ENCODE measurements around the gene MRPS11. TPM values are rescaled to one million over a fixed set of nuclear protein-coding genes. Genes with fewer than 3 reads are reported as not detected.
A peak's percentile ranks its signal among the peaks of the same experiment; 100 is the strongest.
"Not testable (repeated sequence)": the region's sequence is repeated elsewhere in the genome, so short reads cannot be mapped to it uniquely, and the experiment has no call there.

Gene MRPS11
- total RNA-seq, 2 donors from 2014 or later: 45.7 to 73.6 TPM

DNA sequence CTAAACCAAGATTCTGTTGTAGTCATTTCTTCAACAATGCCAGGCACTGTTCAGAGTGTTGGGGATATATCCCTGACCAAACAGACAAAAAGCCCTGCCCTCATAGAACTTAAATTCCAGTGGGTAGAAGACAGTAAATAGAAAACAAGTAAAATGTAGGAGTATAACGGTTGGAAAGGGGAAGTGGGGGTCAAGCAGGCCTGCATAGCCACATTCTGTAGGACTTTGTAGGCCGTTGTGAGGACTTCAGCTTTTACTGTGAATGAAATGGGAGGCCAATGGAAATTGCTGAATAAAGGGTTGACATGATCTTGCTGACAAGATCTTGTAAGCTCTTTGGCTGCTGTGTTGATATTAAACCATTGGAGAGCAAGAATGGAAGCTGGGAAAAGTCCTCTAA lies 1.8 kb downstream of the MRPS11 start:
- TF ChIP-seq, protein P1, sequence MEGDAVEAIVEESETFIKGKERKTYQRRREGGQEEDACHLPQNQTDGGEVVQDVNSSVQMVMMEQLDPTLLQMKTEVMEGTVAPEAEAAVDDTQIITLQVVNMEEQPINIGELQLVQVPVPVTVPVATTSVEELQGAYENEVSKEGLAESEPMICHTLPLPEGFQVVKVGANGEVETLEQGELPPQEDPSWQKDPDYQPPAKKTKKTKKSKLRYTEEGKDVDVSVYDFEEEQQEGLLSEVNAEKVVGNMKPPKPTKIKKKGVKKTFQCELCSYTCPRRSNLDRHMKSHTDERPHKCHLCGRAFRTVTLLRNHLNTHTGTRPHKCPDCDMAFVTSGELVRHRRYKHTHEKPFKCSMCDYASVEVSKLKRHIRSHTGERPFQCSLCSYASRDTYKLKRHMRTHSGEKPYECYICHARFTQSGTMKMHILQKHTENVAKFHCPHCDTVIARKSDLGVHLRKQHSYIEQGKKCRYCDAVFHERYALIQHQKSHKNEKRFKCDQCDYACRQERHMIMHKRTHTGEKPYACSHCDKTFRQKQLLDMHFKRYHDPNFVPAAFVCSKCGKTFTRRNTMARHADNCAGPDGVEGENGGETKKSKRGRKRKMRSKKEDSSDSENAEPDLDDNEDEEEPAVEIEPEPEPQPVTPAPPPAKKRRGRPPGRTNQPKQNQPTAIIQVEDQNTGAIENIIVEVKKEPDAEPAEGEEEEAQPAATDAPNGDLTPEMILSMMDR (IDR thresholded peaks at IDR 0.05): no peak
- intact Hi-C loops (cut with DNase I): loop anchor here (5.0 kb wide), 1 partner anchor 148 kb away; no protein-coding TSS in a partner anchor
- no peaks in the 10 kb centered on the region for H3K9me3 ChIP-seq
- H3K27me3 ChIP-seq: no peaks in the 10 kb centered on the region
- H3K9ac ChIP-seq (ENCODE audit: low read depth in 2 of 2, low read length in 2 of 2): no peak overlapping the region
- H3K36me3 ChIP-seq: peaks cover 5% of the 10 kb centered on the region
- no peak for DNase-seq
- no peak overlapping the region for H3K4me3 ChIP-seq
- H3K27ac ChIP-seq: no peak overlapping the region
- peaks cover 7% of the 10 kb centered on the region for H3K4me1 ChIP-seq

DNA sequence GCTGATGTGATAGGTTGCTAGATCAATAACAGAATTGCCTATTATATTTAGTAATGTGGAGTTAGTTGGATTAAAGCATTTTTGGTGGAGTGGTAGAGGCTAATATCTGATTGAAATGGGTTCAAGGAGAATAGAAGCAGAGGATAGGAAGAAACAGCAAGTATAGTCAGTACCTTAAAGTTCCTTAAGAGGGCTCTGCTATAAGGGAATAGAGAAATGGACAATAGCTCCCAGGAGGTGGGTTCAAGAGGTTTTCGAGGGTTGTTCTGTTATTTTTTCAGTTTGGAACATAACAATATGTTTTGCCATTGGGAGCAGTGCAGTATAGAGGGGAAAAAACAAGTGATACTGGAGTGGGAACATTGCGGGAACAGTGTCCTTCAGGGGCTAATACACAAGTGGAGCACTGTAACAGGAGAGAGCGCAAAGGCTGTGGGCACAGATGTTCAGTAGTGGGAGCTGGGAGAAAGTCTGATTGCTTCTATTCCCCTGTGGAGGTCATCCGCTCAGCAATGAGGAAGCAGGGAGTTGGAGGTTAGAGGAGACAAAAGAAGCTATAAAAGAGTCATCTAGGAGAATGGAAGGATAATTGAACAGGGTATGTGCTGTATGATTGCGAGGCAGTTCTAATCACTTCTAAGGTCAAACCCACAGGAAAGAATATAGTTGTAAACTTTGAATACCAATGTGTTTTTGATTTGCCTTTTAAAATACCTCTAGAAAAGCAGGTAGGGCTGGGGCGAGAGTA lies 3.3 kb downstream of the MRPS11 start:
- intact Hi-C loops (cut with DNase I): loop anchor here (10.0 kb wide), 1 partner anchor 364 kb away; no protein-coding TSS in a partner anchor
- Histone ChIP-seq H3K27me3 (no peaks in the 10 kb centered on the region), H3K4me3 (no peak overlapping the region), H3K9ac (ENCODE audit: low read depth in 2 of 2, low read length in 2 of 2) (no peak overlapping the region), H3K4me1 (peaks cover 7% of the 10 kb centered on the region), H3K9me3 (no peaks in the 10 kb centered on the region), H3K36me3 (peaks cover 5% of the 10 kb centered on the region), H3K27ac (no peak overlapping the region)
- DNase-seq: no peak
- TF ChIP-seq, protein P1 (IDR thresholded peaks at IDR 0.05): no peak

DNA sequence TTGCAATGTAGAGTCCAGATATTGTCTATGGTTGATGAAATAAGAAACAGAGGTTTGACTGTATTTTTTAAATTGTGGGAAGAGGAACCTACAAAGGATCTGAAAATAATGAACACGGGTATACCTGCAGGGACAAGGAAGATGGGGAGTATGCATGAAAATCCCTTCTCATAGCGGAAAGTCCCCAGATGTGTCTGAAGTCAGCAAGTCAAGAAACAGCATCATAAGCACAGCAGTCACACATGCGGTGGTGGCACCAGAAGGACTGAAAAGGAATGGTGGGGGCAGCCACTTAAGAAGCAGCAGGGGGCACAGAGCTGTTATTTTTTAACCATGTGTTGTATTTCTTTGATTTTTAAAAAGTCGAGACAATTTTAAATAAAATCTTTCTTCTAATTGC lies 4.7 kb downstream of the MRPS11 start:
- intact Hi-C loops (cut with DNase I): loop anchor here (10.0 kb wide), 1 partner anchor 363 kb away; no protein-coding TSS in a partner anchor
- H3K27ac ChIP-seq: no peak overlapping the region
- no peak for DNase-seq
- no peaks in the 10 kb centered on the region for H3K9me3 ChIP-seq
- no peaks in the 10 kb centered on the region for H3K4me1 ChIP-seq
- TF ChIP-seq, protein P1 (IDR thresholded peaks at IDR 0.05): no peak
- no peak overlapping the region for H3K4me3 ChIP-seq
- H3K9ac ChIP-seq (ENCODE audit: low read depth in 2 of 2, low read length in 2 of 2): no peak overlapping the region
- H3K27me3 ChIP-seq: no peaks in the 10 kb centered on the region
- H3K36me3 ChIP-seq: peaks cover 5% of the 10 kb centered on the region

DNA sequence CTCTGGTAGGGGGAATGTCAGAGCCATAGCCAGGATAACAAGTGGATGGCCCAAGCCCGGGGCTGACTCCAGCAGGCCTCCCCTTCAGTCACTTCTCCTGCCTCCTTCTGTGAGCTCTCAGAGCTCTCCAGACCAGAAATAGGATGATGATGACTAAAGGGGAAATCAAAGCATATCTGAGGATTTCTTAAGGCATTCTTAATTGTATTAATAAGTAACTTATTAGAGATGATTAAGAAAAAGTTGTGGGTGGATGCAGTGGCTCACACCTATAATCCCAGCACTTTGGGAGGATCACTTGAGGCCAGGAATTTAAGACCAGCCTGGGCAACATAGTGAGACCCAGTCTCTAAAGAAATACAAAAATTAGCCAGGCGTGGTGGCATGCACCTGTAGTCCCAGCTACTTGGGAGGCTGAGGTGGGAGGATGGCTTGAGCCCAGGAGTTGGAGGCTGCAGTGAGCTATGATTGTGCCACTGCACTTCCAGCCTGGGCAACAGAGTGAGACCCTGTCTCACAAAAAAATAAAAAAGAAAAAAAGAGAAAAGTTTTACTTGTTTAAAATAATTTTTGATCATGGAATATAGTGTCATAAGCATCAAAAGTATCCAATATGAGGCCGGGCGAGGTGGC lies 6.3 kb downstream of the MRPS11 start:
- H3K27me3 ChIP-seq; H3K27ac ChIP-seq; H3K9me3 ChIP-seq; H3K4me1 ChIP-seq; H3K9ac ChIP-seq (ENCODE audit: low read depth in 2 of 2, low read length in 2 of 2); H3K4me3 ChIP-seq; DNase-seq; H3K36me3 ChIP-seq: not testable (repeated sequence)
- intact Hi-C loops (cut with DNase I): loop anchor here (10.0 kb wide), 1 partner anchor 361 kb away; no protein-coding TSS in a partner anchor

DNA sequence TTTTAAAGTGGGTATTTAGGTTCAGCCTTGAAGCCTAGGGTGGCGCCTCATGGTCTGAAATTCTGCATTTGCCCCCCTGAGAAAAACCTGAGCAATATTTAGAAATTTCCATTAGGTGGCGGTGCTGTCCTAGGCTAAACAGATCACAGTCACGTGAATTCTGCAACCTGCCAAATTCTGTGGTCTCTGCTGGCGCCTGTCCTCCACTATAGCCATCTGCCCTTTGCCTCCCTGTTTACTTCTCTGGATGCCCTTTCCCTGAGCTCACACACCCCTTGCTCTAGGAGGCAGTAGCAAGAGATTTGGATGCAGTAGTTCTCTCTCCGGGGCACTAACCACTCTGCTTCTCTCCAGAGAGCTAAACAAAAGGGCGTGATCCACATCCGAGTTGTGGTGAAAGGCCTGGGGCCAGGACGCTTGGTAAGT lies 9.1 kb downstream of the MRPS11 start:
- Histone ChIP-seq H3K4me3 (no peak overlapping the region), H3K9me3 (no peaks in the 10 kb centered on the region), H3K36me3 (peaks cover 5% of the 10 kb centered on the region), H3K27ac (no peak overlapping the region), H3K27me3 (no peaks in the 10 kb centered on the region), H3K4me1 (no peaks in the 10 kb centered on the region), H3K9ac (ENCODE audit: low read depth in 2 of 2, low read length in 2 of 2) (no peak overlapping the region)
- TF ChIP-seq, protein P1 (IDR thresholded peaks at IDR 0.05): peak; percentile 33
- peak; percentile 23 for DNase-seq
- intact Hi-C loops (cut with DNase I): loop anchor here (5.0 to 10.0 kb wide), 2 partner anchors 136 to 358 kb away; no protein-coding TSS in a partner anchor
